HG03575 (cell line): ENCODE data around the gene RFNG.

Experiments
- ATAC-seq: cut with Tn5 transposase; IDR thresholded peaks from one replicate; pipeline ENCODE4 v1.9.1; 2021; ENCODE audit not compliant: unreplicated experiment, insufficient number of reproducible peaks, low FRiP score; ENCODE audit errors: extremely low read depth

Gene RFNG

DNA sequence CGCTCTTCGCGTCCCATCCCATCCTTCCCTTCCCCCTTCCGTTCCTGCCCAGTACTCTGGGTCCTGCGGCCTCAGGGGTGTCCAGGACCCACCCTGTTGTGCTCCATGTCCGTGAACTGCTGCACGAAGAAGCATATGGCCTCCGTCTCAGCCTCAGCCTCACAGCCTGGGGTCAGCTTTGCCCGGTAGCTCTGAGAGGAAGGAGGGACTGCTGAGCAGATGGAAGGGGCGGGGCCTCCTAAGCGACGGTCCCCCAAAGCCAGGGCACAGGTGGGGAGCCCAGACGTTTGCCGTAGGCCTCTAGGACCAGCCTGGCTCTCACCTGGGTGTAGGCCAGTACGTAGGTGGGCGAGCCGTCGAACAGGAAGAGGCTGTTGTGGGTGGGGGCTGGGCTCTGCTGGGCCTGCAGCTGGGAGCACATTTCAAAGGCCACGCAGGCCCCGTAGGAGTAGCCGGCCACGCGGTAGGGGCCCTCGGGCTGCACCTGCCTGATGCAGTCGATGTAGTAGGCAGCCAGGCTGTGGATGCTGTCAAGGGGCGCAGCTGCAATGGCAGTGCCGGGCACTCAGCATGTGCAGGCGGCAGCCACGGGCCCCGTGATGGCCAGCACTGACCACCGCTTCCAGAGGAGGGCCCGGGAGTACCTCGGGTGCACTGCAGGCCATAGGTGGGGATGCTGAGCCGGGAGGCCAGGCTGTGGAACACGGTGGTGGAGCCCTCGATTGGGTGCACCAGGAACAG lies 28.6 kb upstream of the RFNG start:
- no peak for ATAC-seq

DNA sequence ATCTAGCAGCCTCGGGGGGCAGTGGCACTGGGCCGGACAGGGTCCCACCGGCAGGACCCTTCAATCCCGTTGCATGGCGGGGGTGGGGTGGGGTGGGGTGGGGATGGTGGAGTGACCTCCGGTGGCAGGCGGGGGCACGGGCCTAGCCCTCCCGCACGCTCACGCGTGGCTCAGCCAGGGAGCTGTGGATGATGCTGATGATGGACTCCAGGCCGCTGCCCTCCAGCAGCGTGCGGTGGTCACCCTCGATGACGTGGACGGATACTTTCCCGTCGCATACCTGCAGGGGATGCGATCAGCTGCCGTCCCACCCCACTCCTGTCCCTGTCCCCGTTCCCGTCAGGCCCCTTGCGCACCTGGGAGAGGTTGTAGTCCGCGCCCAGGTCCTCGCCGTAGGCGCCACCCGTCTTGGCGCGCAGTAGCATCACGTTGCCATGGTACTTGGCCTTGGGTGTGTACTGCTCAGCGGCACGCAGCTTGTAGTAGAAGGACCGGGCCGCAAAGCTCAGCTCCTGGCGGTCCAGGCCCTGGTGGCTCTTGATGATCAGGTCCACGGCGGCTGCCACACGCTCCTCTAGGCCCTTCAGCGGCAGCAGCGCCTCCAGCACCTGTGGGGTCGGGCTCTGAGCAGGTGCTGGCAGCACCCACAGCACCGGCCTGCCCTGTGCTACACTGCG lies 27.5 kb upstream of the RFNG start:
- ATAC-seq = no peak

DNA sequence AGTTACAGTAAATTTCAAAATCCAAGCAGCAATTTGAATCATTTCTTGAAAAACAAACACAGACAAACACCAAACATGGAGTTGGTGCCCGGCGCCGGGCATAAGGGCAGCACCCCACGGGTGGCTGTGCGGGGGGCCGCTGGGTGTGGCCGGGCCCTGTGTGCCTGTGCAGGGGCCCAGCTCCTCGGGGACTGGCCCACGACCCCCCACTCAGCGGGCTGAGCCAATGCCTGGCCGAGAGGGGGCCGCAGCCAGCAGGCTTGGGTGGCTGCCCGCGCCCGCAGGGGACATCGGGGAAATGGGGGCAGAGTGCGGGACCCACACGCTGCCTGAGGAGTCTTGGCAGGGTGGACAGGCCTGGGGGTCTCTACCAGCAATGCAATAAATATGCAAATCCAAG lies 26.8 kb upstream of the RFNG start:
- no peak for ATAC-seq

DNA sequence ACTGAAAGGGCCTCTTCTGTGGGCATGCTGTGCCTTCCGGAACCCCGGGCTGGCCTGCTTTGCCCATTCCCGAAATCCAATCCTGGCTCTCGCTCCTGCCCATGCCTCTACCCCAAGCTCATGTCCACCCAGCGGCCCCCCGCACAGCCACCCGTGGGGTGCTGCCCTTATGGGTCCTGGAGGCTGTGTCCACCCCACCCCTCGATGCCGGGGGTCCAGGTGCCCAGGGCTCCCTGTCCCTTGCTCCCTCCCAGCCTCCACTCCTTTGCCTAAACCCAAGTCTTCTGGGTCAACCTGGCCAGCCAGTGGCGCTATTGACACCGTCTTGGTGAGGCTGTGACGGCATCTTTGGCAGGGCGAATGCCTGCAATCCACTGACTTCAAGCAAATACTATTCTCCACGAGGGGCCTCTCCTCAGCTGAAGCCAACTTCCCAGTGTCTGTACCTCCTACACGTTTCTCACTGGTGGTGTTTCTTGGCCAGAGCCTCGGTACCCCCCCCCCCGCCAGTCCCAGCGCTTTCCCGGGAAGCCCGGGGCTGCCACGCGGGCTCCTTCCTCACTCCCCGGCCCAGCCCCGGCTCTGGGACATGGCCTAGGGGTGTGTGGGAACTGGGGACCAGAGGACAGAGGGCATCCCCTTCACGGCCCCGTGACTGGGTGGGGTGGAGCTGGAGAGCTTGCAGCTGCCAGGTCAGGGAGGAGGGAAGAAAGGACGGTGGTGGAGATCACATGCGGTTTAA lies 26.2 kb upstream of the RFNG start:
- ATAC-seq = no peak

DNA sequence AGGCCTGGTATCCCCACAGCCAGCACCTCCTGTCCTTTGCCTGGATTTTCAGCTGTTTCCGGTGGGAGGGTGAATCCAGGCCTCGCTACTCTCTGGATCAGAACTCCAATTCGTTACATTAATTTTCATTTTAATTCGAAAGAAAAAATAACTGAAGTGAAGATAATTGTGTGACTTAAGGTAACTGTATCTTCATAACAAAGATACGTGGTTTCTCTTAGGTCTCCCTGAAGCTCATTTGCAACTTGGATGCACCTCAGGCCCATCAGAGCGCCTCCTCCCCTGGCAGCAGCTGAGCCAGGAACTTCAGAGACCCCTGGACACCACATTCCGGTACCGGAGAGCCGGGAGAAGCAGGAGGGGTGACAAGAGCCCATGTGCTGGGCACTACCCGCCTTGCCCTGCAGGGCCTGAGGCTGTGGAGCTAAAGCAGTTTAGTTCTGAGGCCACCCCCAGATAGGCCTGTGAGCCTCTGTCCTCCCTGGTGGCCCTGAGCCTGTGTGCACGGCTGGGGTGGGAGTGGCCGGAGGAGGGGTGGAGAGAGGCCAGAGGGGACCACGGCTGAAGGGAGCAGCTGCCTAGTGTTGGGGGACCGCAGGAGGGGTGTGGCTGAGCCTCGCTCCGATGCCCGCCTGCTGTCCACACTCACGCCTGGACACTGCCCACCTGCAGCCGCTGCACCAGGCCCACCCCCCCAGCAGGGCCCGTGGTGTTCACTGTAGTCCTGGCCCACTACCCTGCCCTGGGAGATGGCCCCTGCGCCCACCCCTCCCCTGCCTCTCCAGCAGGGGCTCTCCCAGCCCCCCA lies 25.4 kb upstream of the RFNG start:
- ATAC-seq = no peak

DNA sequence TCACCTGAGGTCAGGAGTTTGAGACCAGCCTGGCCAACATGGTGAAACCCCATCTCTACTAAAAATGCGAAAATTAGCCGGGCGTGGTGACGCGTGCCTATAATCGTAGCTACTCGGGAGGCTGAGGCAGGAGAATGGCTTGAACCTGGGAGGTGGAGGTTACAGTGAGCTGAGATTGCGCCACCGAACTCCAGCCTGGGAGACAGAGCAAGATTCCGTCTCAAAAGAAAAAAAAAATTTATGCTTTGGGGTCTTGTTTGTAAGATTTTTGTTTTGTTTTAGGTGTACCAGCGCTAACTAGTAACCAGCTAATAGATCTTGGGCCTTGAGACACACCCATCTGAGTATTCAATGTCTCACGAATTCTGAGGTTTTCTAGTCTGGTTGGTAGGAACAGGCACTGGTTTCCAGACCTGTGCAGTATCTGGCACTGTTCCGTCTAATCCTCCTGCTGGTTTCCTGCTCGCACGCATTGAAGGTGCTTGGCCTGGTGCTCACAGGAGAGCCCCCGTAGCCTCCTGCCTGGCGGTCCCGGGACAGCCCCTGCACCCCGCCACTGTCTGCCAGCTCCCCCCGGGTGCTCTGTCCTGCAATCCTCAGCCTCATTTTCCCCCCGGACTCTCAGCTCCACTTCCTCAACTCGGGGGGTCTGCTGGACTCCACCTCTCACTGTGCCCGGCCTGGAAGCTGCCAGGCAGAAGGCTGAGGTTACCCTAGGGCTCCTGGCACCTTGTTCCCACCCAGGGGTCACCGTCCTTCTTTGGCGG lies 24.6 kb upstream of the RFNG start:
- no peak for ATAC-seq

DNA sequence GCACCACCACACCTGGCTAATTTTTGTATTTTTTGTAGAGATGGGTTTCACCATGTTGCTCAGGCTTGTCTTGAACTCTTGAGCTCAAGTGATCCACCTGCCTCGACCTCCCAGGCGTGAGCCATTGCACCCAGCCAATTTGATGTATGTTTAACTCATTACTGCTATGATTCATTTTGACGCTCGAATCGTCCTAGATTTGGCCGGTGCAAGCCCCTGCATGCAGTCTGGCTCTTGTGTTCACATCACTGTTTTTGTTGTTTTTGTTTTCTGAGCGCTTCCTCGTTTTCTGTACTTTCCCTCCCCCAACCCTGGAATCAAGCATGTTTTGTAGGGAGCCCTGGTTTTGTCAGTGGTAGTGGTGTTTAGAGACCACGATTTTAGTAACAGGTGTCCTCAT lies 21.8 kb upstream of the RFNG start:
- no peak for ATAC-seq

DNA sequence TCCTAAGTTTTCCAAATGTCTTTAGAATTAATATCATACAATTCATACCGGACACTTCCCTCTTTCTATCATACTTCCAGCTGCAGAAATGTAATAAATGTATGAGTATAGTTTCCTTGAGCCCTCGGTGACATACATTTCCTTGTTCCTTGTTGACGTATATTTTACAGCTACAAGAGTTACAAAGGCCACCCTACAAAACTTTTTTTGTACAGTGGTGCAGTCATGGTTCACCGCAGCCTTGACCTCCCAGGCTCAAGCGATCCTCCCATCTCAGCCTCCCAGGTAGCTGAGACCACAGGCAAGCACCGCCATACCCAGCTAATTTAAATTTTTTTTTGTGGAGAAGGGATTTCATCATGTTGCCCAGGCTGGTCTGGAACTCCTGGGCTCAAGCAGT lies 21.2 kb upstream of the RFNG start:
- ATAC-seq = no peak

DNA sequence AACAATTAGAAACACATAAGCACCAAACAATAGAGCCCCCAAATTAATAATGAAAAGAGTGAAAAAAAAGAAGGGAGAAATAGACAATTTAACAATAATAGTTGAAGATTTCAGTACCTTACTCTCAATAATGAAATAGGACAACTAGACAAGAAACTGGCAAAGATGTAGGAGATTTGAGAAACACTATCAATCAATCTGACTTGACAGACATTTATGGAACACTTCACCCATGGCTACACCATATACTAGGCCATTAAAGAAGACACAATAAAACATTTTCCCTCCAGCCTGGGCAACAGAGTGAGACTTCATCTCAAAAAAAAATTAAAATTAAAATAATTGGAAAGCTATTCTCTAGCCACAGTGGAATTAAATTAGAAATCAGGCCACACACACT lies 19.0 kb upstream of the RFNG start:
- no peak for ATAC-seq

DNA sequence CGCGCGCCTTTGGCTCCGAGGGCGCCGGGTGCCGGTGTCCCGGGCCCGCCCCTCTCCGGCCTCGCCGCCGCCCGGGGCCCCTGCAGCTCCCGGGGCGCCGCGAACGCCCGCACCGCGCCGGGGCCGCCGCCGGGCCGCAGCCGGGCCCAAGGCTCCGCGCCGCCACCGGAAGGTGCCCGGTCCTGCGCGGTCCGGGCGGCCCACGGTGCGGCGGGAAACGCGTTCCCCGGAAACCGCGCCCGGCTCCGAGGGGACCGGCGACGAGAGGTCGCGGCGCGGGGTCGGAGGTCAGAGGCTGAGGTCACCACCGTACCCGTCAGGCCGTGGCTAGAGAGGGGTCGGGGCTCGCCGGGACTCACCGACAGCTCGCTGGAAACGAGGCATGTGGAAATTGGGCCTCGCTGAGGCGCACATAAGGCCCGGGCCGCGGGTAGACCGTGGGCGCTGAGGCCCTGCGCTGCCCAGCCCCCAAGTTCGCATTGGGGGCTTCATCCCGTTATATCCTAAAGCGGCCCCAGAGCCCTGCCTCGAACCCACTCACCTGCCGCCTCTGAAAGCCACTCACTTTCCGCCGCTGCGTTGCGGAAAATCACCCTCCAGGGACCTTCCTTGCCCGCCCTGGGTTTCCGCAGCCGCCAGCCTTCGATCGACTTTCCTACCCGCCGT lies 14.2 kb upstream of the RFNG start, which contains the start of gene DUS1L:
TSS of gene DUS1L (minus strand) at position 167 of the 666 bp plus-strand sequence. CDS start 745 bp downstream, outside the sequence.
- ATAC-seq = no peak

DNA sequence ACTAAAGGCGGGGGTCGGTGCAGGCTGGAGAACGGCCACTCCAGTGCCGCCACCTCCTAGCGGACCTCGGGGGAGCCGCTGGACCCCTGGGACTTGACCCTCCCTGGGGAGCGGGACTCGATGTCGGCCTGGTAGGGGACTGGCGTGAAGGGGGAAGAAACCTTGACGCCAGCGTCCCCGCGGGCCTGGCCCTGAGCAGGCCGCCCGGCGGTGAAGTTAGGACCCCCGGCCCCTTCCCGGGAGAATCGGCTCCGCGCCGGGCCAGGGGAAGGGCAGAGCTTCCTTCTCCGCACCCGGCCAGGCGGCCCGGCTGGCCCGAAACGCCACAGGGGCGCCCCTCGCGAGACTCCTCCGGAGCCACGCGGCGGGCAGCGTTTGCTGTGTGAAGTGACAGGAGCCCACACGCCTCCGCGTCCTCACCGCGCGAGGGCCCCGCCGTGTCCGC lies 13.6 kb upstream of the RFNG start:
- ATAC-seq = no peak

DNA sequence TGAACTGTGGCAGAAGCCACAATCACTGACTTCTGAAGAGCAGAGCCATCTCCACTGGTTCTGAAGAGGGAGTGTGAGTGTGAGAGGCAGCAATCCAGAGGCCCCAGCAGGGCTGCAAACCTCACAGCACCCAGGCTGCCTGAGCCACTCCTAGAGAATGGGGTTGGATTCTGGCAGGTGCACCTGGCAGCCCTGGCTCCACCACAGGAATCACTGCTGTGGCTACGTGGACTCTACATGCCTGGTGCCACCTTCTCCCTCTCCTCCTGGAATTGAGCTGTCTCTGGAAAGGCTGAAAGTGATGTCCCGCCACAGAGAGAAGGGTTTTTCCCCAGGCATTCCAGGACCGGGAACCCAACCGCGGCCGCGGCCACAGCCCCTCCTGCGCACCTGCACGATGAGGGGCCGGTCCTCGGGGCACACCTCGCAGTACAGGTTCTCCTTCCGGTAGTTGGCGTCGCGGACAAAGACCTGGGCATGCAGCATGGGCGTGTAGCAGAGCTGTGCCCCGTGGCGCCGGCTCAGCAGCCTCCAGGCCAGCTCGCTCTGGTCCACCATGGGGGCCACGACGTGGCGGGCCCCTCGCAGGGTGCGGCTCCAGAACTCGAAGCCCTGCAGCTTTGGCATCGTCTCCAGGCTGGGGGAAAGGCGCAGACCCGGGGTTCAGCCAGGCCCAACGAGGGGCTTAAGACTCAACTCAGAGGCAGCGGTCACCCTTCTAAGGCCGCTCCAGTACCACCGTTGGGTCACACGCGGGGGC lies 13.0 kb upstream of the RFNG start:
- ATAC-seq = no peak

DNA sequence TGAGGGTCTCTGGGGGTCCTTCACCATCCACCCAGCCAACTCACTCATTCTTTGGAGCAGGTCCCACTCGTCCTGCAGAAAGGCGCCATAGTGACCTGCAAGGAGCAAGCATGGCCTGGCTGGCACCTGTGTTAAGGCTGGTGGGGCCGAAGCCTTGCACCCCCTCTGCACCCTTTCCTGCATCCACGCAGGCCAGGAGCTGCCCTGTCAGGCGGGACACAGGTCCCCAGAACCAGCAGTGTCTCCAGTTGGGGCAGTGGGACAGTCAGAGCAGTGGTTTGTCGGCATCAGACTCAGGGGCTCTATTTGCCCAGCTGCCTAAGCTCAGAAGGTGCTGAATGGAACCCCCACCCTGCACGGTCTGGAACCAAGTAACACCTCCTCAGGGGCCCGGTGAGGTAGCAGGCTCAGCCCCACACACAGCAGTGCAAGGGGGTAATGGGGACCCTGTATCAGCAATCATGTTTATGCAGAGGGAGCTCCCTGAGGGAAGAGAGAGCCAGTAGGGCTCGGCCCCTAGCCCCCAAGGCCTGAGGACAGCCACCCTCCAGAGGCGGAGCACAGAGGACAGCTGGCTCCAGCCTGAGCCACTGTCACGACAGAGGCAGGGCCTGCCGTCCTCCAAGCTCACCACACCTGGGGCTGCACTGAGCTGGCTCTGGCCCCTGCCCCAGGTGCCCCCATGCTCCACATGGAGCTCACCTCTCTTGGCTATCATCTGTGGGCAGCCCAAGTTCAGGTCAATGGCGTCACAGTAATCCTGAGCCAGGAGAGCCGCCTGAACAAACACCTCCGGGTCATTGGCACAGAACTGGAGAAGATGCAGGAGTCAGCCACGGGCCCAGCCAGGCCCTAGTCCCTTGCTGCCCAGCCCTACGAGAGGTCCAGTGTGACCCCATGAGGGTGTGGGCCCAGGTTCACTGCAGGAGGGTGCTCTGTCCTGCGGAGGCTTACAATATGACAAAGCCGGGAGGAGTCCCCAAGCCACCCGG lies 12.1 kb upstream of the RFNG start:
- ATAC-seq = no peak

DNA sequence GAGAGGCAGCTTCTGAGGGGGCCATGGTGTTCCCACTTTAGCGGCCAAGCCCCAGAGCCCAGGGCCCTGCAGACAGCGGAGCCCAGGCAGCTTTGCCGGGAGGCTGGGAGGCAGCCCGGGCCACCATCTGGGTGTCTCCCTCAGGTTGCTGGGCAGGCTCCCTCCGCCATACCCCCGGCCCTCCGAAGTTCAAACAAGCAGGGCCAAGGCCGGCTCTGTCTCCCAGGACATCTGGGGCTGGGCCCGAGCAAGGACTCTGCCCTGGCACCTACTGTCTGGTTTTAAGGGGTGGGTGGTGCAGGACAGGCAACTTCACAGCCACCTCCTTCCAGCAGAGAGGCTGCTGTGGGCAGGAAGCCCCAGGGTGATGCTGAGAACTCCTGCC lies 11.4 kb upstream of the RFNG start:
- ATAC-seq = no peak

DNA sequence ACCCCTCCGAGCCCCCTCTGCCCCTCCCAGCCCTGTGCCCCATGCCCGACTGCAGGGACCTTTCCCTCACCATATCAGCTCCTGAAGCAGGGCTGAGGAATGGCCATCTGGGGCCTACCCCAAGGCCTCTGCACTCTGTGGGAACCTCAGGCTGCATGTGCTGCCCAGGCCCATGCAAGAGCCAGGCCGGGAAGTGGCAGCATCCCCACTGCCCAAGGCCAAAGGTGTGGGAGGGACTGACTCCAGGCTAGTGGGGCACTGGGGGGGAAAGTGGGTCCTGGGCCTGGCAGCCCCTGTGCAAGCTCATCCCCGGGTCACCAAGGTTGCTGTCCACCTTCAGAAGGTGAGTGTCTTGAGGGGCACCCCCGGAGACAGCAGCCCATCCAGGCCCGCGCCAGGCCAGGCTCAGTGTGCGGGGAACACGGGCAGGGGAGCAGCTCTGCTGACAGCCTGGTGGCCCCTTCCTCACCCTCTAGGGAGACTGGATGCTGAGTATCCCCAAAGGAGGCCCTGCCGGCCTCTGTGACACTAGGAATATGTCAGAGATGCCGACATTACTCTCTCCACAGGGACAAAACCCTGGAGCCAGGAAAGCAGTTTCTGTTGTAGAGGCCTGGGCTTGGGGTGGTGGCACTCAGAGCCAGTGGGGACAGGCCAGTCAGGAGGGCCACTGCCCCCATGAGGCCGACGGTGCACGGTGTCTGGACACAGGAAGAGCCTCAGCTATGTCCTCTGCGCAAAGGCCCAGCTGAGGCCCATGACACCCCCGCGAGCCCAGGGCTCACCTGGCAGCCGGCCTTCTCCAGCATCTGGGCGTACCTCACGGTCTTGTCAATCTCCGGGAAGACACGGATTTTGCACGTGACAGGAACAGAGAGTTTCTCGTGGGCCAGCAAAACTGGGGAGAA lies 10.7 kb upstream of the RFNG start:
- no peak for ATAC-seq
